ENCODE measurements around the gene KRT81. TPM values are rescaled to one million over a fixed set of nuclear protein-coding genes. Genes with fewer than 3 reads are reported as not detected.
A peak's percentile ranks its signal among the peaks of the same experiment; 100 is the strongest.

KRT81 gene
- total RNA-seq, 1 experiment from 2014 or later, result 0.70 TPM

DNA sequence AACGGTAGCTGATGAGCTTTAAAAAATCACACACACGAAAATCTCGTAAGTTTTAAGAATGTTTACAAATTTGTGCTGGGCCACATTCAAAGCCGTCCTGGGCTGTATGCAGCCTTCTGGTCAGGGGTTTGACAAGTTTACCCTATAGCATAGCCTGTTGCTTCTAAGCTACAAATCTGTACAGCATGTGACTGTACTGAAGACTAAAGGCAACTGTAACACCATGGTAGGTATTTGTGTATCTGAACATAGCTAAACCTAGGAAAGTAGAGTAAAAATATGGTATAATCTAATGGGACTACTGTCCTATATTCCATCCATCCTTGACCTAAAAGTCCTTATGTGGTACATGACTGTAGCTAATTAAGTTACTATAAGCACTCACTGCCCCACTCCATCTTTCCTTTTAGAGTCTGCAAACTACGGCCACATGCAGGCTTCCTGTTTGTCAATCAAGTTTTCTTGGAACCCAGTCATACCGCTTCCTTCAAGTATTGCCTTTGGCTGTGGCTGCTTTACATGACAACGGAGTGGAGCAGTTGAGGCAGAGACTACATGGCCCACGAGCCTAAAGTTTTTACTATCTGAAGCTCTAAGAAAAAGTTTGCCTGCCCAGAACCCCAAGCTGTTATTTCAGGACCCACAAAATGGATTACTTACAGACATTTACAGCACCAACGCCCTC lies 39.8 kb downstream of the KRT81 start:
- ChIA-PET POLR2A (no interaction called here), CTCF (interaction anchor here (0.6 to 4.9 kb wide), 15 partner anchors 10 to 628 kb away, joined by 3 to 45 read pairs (median 5); partner anchors contain the start of genes KRT7 and KRT86)
- DNase-seq (ENCODE audit: low spot score) (no peak), ATAC-seq (no peak)
- H3K4me1 Mint-ChIP-seq, result peaks cover 34% of the 10 kb centered on the region
- H3K4me3 Mint-ChIP-seq, result peak overlapping the region; percentile 29; the same call in 1 of the 2 replicates
- H3K9me3 Mint-ChIP-seq, result no peaks in the 10 kb centered on the region
- peaks cover 52% of the 10 kb centered on the region for H3K27me3 Mint-ChIP-seq (ENCODE audit: low read depth)
- TF ChIP-seq ZNF396 (CRISPR knock-in tag; IDR thresholded peaks at IDR 0.05; ENCODE audit: borderline replicate concordance), result no peak
- no peak for TF ChIP-seq ZNF671 (CRISPR knock-in tag; IDR thresholded peaks at IDR 0.05)
- TF ChIP-seq, protein P1, sequence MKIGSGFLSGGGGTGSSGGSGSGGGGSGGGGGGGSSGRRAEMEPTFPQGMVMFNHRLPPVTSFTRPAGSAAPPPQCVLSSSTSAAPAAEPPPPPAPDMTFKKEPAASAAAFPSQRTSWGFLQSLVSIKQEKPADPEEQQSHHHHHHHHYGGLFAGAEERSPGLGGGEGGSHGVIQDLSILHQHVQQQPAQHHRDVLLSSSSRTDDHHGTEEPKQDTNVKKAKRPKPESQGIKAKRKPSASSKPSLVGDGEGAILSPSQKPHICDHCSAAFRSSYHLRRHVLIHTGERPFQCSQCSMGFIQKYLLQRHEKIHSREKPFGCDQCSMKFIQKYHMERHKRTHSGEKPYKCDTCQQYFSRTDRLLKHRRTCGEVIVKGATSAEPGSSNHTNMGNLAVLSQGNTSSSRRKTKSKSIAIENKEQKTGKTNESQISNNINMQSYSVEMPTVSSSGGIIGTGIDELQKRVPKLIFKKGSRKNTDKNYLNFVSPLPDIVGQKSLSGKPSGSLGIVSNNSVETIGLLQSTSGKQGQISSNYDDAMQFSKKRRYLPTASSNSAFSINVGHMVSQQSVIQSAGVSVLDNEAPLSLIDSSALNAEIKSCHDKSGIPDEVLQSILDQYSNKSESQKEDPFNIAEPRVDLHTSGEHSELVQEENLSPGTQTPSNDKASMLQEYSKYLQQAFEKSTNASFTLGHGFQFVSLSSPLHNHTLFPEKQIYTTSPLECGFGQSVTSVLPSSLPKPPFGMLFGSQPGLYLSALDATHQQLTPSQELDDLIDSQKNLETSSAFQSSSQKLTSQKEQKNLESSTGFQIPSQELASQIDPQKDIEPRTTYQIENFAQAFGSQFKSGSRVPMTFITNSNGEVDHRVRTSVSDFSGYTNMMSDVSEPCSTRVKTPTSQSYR (CRISPR knock-in tag; IDR thresholded peaks at IDR 0.05), result no peak
- TF ChIP-seq, protein P2, sequence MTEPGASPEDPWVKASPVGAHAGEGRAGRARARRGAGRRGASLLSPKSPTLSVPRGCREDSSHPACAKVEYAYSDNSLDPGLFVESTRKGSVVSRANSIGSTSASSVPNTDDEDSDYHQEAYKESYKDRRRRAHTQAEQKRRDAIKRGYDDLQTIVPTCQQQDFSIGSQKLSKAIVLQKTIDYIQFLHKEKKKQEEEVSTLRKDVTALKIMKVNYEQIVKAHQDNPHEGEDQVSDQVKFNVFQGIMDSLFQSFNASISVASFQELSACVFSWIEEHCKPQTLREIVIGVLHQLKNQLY (CRISPR knock-in tag; IDR thresholded peaks at IDR 0.05), result no peak
- no peak for TF ChIP-seq SP1 (CRISPR knock-in tag; conservative IDR thresholded peaks at IDR 0.05)
- TF ChIP-seq, protein P3, sequence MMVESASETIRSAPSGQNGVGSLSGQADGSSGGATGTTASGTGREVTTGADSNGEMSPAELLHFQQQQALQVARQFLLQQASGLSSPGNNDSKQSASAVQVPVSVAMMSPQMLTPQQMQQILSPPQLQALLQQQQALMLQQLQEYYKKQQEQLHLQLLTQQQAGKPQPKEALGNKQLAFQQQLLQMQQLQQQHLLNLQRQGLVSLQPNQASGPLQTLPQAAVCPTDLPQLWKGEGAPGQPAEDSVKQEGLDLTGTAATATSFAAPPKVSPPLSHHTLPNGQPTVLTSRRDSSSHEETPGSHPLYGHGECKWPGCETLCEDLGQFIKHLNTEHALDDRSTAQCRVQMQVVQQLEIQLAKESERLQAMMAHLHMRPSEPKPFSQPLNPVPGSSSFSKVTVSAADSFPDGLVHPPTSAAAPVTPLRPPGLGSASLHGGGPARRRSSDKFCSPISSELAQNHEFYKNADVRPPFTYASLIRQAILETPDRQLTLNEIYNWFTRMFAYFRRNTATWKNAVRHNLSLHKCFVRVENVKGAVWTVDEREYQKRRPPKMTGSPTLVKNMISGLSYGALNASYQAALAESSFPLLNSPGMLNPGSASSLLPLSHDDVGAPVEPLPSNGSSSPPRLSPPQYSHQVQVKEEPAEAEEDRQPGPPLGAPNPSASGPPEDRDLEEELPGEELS (CRISPR knock-in tag; IDR thresholded peaks at IDR 0.05), result no peak
- TF ChIP-seq, protein P4, sequence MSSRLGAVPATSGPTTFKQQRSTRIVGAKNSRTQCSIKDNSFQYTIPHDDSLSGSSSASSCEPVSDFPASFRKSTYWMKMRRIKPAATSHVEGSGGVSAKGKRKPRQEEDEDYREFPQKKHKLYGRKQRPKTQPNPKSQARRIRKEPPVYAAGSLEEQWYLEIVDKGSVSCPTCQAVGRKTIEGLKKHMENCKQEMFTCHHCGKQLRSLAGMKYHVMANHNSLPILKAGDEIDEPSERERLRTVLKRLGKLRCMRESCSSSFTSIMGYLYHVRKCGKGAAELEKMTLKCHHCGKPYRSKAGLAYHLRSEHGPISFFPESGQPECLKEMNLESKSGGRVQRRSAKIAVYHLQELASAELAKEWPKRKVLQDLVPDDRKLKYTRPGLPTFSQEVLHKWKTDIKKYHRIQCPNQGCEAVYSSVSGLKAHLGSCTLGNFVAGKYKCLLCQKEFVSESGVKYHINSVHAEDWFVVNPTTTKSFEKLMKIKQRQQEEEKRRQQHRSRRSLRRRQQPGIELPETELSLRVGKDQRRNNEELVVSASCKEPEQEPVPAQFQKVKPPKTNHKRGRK (CRISPR knock-in tag; IDR thresholded peaks at IDR 0.05; ENCODE audit: borderline replicate concordance), result no peak
- no peak for TF ChIP-seq ZNF138 (CRISPR knock-in tag; conservative IDR thresholded peaks at IDR 0.05)
- TF ChIP-seq NR3C1 (CRISPR knock-in tag; conservative IDR thresholded peaks at IDR 0.05; ENCODE audit: low read depth), result no peak
- TF ChIP-seq, protein P5, sequence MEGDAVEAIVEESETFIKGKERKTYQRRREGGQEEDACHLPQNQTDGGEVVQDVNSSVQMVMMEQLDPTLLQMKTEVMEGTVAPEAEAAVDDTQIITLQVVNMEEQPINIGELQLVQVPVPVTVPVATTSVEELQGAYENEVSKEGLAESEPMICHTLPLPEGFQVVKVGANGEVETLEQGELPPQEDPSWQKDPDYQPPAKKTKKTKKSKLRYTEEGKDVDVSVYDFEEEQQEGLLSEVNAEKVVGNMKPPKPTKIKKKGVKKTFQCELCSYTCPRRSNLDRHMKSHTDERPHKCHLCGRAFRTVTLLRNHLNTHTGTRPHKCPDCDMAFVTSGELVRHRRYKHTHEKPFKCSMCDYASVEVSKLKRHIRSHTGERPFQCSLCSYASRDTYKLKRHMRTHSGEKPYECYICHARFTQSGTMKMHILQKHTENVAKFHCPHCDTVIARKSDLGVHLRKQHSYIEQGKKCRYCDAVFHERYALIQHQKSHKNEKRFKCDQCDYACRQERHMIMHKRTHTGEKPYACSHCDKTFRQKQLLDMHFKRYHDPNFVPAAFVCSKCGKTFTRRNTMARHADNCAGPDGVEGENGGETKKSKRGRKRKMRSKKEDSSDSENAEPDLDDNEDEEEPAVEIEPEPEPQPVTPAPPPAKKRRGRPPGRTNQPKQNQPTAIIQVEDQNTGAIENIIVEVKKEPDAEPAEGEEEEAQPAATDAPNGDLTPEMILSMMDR (IDR thresholded peaks at IDR 0.05), result no peak
- TF ChIP-seq ZNF423 (CRISPR knock-in tag; IDR thresholded peaks at IDR 0.05), result no peak
- TF ChIP-seq, protein P6, sequence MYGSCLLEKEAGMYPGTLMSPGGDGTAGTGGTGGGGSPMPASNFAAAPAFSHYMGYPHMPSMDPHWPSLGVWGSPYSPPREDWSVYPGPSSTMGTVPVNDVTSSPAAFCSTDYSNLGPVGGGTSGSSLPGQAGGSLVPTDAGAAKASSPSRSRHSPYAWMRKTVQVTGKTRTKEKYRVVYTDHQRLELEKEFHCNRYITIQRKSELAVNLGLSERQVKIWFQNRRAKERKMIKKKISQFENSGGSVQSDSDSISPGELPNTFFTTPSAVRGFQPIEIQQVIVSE (CRISPR knock-in tag; IDR thresholded peaks at IDR 0.05; ENCODE audit: borderline replicate concordance), result no peak
- no peak for TF ChIP-seq NFYB (CRISPR knock-in tag; conservative IDR thresholded peaks at IDR 0.05; ENCODE audit: low read depth)
- H3K36me3 Mint-ChIP-seq, result no peaks in the 10 kb centered on the region
- no peak overlapping the region for H3K27ac Mint-ChIP-seq

Data from WTC11 (cell line).